ENCODE data around the gene HSD3B7.

Gene HSD3B7

GRCh38 chr16:31022544-31023251 lies 37.7 kb downstream of the HSD3B7 start:
- TF ChIP-seq, protein P1, sequence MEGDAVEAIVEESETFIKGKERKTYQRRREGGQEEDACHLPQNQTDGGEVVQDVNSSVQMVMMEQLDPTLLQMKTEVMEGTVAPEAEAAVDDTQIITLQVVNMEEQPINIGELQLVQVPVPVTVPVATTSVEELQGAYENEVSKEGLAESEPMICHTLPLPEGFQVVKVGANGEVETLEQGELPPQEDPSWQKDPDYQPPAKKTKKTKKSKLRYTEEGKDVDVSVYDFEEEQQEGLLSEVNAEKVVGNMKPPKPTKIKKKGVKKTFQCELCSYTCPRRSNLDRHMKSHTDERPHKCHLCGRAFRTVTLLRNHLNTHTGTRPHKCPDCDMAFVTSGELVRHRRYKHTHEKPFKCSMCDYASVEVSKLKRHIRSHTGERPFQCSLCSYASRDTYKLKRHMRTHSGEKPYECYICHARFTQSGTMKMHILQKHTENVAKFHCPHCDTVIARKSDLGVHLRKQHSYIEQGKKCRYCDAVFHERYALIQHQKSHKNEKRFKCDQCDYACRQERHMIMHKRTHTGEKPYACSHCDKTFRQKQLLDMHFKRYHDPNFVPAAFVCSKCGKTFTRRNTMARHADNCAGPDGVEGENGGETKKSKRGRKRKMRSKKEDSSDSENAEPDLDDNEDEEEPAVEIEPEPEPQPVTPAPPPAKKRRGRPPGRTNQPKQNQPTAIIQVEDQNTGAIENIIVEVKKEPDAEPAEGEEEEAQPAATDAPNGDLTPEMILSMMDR (conservative IDR thresholded peaks at IDR 0.05; ENCODE audit: control insufficient read depth, insufficient read depth, low read depth, low read length) = no peak
- DNase-seq (ENCODE audit: low read depth) = no peak
- no peak overlapping the region for H3K4me3 ChIP-seq (ENCODE audit: control insufficient read depth, low read depth, low read length)

- TF ChIP-seq, protein P1 (conservative IDR thresholded peaks at IDR 0.05; ENCODE audit: control insufficient read depth, insufficient read depth, low read depth, low read length) = no peak
- H3K4me3 ChIP-seq (ENCODE audit: control insufficient read depth, low read depth, low read length) = no peak overlapping the region
- no peak for DNase-seq (ENCODE audit: low read depth)
These were observed 38.2 kb downstream of the HSD3B7 start for GRCh38 chr16:31023252-31023602.

DNA sequence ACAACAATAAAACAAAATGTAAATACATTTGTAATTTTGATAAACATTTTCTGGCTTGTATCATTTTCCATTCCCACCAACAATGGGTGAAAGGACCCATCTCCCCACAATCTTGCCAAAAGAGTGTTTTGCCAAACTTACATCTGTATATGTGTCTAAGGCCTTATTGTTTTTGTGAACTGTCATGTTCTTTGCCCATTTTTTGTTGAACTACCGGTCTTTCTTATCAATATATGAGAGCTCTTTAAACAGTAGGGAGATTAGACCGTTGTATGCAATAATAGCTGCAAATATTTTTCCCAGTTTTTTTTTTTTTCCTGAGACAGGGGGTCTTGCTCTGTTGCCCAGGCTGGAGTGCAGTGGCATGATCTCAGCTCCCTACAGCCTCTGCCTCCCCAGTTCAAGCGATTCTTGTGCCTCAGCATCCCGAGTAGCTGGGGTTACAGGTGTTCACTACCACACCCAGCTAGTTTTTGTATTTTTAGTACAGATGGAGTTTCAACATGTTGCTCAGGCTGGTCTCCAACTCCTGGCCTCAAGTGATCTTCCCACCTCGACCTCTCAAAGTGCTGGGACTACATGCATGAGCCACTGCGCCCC lies 38.7 kb downstream of the HSD3B7 start:
- TF ChIP-seq, protein P1 (conservative IDR thresholded peaks at IDR 0.05; ENCODE audit: control insufficient read depth, insufficient read depth, low read depth, low read length) = no peak
- no peak for DNase-seq (ENCODE audit: low read depth)
- no peak overlapping the region for H3K4me3 ChIP-seq (ENCODE audit: control insufficient read depth, low read depth, low read length)

DNA sequence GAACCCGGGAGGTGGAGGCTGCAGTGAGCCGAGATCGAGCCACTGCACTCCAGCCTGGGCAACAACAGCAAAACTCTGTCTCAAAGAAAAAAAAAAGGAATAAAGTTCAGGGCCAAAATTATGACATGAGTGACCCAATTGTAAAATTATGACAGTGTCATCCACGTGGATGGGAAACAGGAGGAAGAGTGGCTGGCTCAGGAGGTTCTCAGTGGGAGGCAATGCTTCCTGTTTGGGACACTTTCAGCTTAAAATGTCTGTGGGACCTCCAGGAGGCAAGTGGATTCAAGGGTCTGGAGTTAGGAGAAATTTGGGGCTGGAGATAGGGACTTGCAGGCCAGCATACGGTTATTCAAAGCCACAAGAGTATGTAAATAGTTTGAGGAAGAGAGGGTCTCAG lies 40.3 kb downstream of the HSD3B7 start:
- TF ChIP-seq, protein P1 (conservative IDR thresholded peaks at IDR 0.05; ENCODE audit: control insufficient read depth, insufficient read depth, low read depth, low read length) = no peak
- no peak overlapping the region for H3K4me3 ChIP-seq (ENCODE audit: control insufficient read depth, low read depth, low read length)
- no peak for DNase-seq (ENCODE audit: low read depth)

DNA sequence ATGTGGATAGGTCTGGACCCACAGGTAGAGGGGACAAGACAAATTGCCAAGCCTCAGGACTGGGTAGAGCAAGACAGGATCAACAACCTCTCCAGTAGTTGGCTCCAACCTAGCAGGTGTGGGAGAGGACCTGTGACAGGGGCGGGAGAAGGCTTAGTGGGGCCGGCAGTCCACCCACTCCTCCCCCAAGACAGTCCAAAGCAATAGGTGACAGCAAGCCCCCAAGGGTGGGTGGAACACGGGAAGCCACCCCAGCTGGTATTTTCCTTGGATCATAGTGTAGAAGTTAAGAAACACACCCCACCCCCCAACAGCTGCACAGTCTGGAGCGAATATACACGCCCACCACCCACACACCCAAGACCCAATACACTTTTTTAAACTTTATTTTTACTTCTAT lies 44.3 kb downstream of the HSD3B7 start:
- DNase-seq (ENCODE audit: low read depth) = no peak
- TF ChIP-seq, protein P1 (conservative IDR thresholded peaks at IDR 0.05; ENCODE audit: control insufficient read depth, insufficient read depth, low read depth, low read length) = no peak
- no peak overlapping the region for H3K4me3 ChIP-seq (ENCODE audit: control insufficient read depth, low read depth, low read length)

GRCh38 chr16:31031276-31031675 lies 46.3 kb downstream of the HSD3B7 start:
- no peak for DNase-seq (ENCODE audit: low read depth)
- TF ChIP-seq, protein P1 (conservative IDR thresholded peaks at IDR 0.05; ENCODE audit: control insufficient read depth, insufficient read depth, low read depth, low read length) = no peak
- H3K4me3 ChIP-seq (ENCODE audit: control insufficient read depth, low read depth, low read length) = no peak overlapping the region

Measured in fibroblast of mammary gland (primary cell).